Neural cell (in vitro differentiated cells): ENCODE results near the gene DOCK4. TPM values are rescaled to one million over a fixed set of nuclear protein-coding genes. Genes with fewer than 3 reads are reported as not detected.

ENCODE experiments used
- H2AFZ ChIP-seq: fragments of 200-600, 300-800 bp; sonication (generic), shearing (Covaris generic); 2 replicates; pipeline ENCODE4 v1.6.0; 2014; ENCODE audit warnings: low read depth, mild to moderate bottlenecking, antibody characterized with exemption, low read length, moderate library complexity
- H3F3A ChIP-seq: fragments of 200-600 bp; shearing (Covaris generic); 2 replicates; pipeline ENCODE4 v1.6.1; 2016; ENCODE audit warnings: mild to moderate bottlenecking, moderate library complexity, mixed read lengths, antibody characterized with exemption, low read length; ENCODE audit not compliant: insufficient read depth, poor library complexity, severe bottlenecking
- H3K27ac ChIP-seq: fragments of 200-600, 300-800 bp; sonication (generic), shearing (Covaris generic); 2 replicates; pipeline ENCODE4 v1.5.1; 2014; ENCODE audit warnings: mild to moderate bottlenecking, low read length, moderate library complexity
- H3K27me3 ChIP-seq: fragments of 300-800, 200-600 bp; sonication (generic), shearing (Covaris generic); 2 replicates; pipeline ENCODE4 v1.6.0; 2014; ENCODE audit warnings: mild to moderate bottlenecking, low read depth, low read length, moderate library complexity; ENCODE audit not compliant: insufficient read depth
- H3K36me3 ChIP-seq: fragments of 300-800, 200-600 bp; sonication (generic), shearing (Covaris generic); 2 replicates; pipeline ENCODE4 v1.5.1; 2014; ENCODE audit warnings: mild to moderate bottlenecking, antibody characterized with exemption, low read length, moderate library complexity; ENCODE audit not compliant: insufficient read depth
- H3K4me2 ChIP-seq: fragments of 300-800, 200-600 bp; sonication (generic), shearing (Covaris generic); 2 replicates; pipeline ENCODE4 v1.6.0; 2014; ENCODE audit warnings: mild to moderate bottlenecking, low read length
- H3K4me3 ChIP-seq: fragments of 300-800, 200-600 bp; sonication (generic), shearing (Covaris generic); 2 replicates; pipeline ENCODE4 v1.5.1; 2014; ENCODE audit warnings: mild to moderate bottlenecking, low read length, moderate library complexity
- H3K79me2 ChIP-seq: fragments of 200-600 bp; shearing (Covaris generic); replicated peaks from 2 replicates; pipeline ENCODE4 v1.6.0; 2014; ENCODE audit warnings: mild to moderate bottlenecking, low read length, moderate library complexity; ENCODE audit not compliant: insufficient read depth
- H3K9ac ChIP-seq: fragments of 300-800, 200-600 bp; sonication (generic), shearing (Covaris generic); 2 replicates; pipeline ENCODE4 v1.6.1; 2016; ENCODE audit warnings: mild to moderate bottlenecking, low read length, mixed read lengths
- H3K9me2 ChIP-seq: fragments of 200-600 bp; shearing (Covaris generic); 2 replicates; pipeline ENCODE4 v1.6.1; 2016; ENCODE audit warnings: mild to moderate bottlenecking, low read length, mixed read lengths; ENCODE audit not compliant: insufficient read depth
- H3K9me3 ChIP-seq: fragments of 200-600, 300-800 bp; sonication (generic), shearing (Covaris generic); 2 replicates; pipeline ENCODE4 v1.6.1; 2016; ENCODE audit warnings: mild to moderate bottlenecking, mixed run types, low read length, moderate library complexity, mixed read lengths
- H4K20me1 ChIP-seq: fragments of 200-600 bp; shearing (Covaris generic); 2 replicates; pipeline ENCODE4 v1.6.1; 2016; ENCODE audit warnings: mild to moderate bottlenecking, mixed run types; ENCODE audit not compliant: insufficient read depth
- EP300 ChIP-seq: fragments of 450-650 bp; conservative IDR thresholded peaks from 2 replicates; pipeline ENCODE4 v1.6.1; 2014; ENCODE audit warnings: antibody characterized with exemption, mild to moderate bottlenecking, moderate library complexity; ENCODE audit not compliant: poor library complexity, severe bottlenecking
- EZH2 ChIP-seq: fragments of 200-600, 300-800 bp; shearing (Covaris generic), sonication (generic); IDR thresholded peaks from 2 replicates; pipeline ENCODE4 v1.6.1; 2014; ENCODE audit warnings: antibody characterized with exemption, low read length, borderline replicate concordance, mild to moderate bottlenecking; ENCODE audit not compliant: insufficient read depth, poor library complexity, severe bottlenecking
- MXI1 ChIP-seq: fragments of 450-650 bp; conservative IDR thresholded peaks from 2 replicates; pipeline ENCODE4 v1.6.1; 2014; ENCODE audit warnings: antibody characterized with exemption, mild to moderate bottlenecking; ENCODE audit not compliant: poor library complexity, severe bottlenecking
- POLR2AphosphoS5 ChIP-seq: IDR thresholded peaks from 2 replicates; pipeline ENCODE4 v1.6.1; 2012
- RAD21 ChIP-seq: fragments of 450-650 bp; conservative IDR thresholded peaks from 2 replicates; pipeline ENCODE4 v1.6.1; 2014; ENCODE audit warnings: antibody characterized with exemption, mild to moderate bottlenecking, moderate library complexity
- REST ChIP-seq: IDR thresholded peaks from 2 replicates; pipeline ENCODE4 v1.6.1; 2012; ENCODE audit warnings: borderline replicate concordance
- SMC3 ChIP-seq: fragments of 450-650 bp; conservative IDR thresholded peaks from 2 replicates; pipeline ENCODE4 v1.6.1; 2014; ENCODE audit warnings: antibody characterized with exemption, mild to moderate bottlenecking, moderate library complexity; ENCODE audit not compliant: poor library complexity
- TAF1 ChIP-seq: IDR thresholded peaks from 2 replicates; pipeline ENCODE4 v1.6.1; 2012; ENCODE audit warnings: low read depth
- polyA plus RNA-seq: library from polyadenylated mRNA; depleted of rRNA; stranded (reverse); fragments of >200 nt; gene quantifications from 2 replicates; pipeline ENCODE4 v1.2.3, GENCODE V29; 2014
- TF ChIP-seq, protein P1 (sequence below): fragments of 450-650 bp; IDR thresholded peaks from 2 replicates; pipeline ENCODE4 v1.5.1; 2014; ENCODE audit warnings: antibody characterized with exemption, mild to moderate bottlenecking, moderate library complexity; ENCODE audit not compliant: poor library complexity, severe bottlenecking

DOCK4 gene
- polyA plus RNA-seq, 1 donor from 2014 or later: 28.1 TPM

- Histone ChIP-seq H2AFZ (no peak overlapping the region), H3K9me2 (no peaks in the 10 kb centered on the region), H3K27ac (no peak overlapping the region), H3K27me3 (no peaks in the 10 kb centered on the region), H3K4me2 (no peak overlapping the region), H4K20me1 (no peaks in the 10 kb centered on the region), H3K36me3 (no peaks in the 10 kb centered on the region), H3K4me3 (no peak overlapping the region), H3F3A (no peaks in the 10 kb centered on the region), H3K9me3 (no peaks in the 10 kb centered on the region), H3K79me2 (no peaks in the 10 kb centered on the region), H3K9ac (no peak overlapping the region)
- no peak for TF ChIP-seq SMC3
- no peak for TF ChIP-seq TAF1
- TF ChIP-seq RAD21: no peak
- TF ChIP-seq, protein P1, sequence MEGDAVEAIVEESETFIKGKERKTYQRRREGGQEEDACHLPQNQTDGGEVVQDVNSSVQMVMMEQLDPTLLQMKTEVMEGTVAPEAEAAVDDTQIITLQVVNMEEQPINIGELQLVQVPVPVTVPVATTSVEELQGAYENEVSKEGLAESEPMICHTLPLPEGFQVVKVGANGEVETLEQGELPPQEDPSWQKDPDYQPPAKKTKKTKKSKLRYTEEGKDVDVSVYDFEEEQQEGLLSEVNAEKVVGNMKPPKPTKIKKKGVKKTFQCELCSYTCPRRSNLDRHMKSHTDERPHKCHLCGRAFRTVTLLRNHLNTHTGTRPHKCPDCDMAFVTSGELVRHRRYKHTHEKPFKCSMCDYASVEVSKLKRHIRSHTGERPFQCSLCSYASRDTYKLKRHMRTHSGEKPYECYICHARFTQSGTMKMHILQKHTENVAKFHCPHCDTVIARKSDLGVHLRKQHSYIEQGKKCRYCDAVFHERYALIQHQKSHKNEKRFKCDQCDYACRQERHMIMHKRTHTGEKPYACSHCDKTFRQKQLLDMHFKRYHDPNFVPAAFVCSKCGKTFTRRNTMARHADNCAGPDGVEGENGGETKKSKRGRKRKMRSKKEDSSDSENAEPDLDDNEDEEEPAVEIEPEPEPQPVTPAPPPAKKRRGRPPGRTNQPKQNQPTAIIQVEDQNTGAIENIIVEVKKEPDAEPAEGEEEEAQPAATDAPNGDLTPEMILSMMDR: no peak
- no peak for TF ChIP-seq EP300
- no peak for TF ChIP-seq POLR2AphosphoS5
- no peak for TF ChIP-seq REST
- no peak for TF ChIP-seq EZH2
- TF ChIP-seq MXI1: no peak
Observed at GRCh38 chr7:112001091-112001826, 204.9 kb downstream of the DOCK4 start.

DNA sequence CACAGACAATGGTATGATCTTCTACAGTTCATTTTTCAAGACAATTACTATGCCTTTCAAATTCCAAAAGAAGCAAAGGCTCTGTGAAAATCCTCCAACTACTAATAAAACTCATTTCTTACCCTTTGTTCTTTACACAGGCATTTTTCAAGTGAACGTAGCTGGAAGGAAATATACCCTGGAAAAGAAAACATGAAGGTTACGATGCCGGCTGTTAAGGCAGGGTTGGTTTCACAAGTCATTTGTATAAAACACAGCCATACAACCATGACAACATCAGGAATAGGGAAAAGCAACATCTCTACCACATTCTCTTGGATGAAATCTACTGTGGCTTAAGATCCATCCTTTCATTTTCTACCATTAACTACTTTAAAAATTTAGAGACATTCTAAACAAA is 207.9 kb downstream of the DOCK4 start:
- Histone ChIP-seq H4K20me1 (no peaks in the 10 kb centered on the region), H2AFZ (no peak overlapping the region), H3K9ac (no peak overlapping the region), H3K4me3 (no peak overlapping the region), H3K79me2 (no peaks in the 10 kb centered on the region), H3K27ac (no peak overlapping the region), H3K9me2 (no peaks in the 10 kb centered on the region), H3F3A (no peaks in the 10 kb centered on the region), H3K9me3 (no peaks in the 10 kb centered on the region), H3K27me3 (no peaks in the 10 kb centered on the region), H3K36me3 (no peaks in the 10 kb centered on the region), H3K4me2 (no peak overlapping the region)
- TF ChIP-seq EZH2 (no peak), REST (no peak), RAD21 (no peak)
